GM19463 (cell line): Measurements from ENCODE around the gene TLE3.

Experiments used
- ATAC-seq: cut with Tn5 transposase; IDR thresholded peaks from one replicate; pipeline ENCODE4 v1.9.1; 2021; ENCODE audit warnings: mild to moderate bottlenecking, moderate library complexity; ENCODE audit not compliant: unreplicated experiment

Gene TLE3

GRCh38 chr15:70034596-70034995 is 63.1 kb downstream of the TLE3 start:
- ATAC-seq, result no peak

- ATAC-seq, result no peak
These were observed 63.6 kb downstream of the TLE3 start for GRCh38 chr15:70034141-70034540.

GRCh38 chr15:70033529-70034140 is 64.1 kb downstream of the TLE3 start:
- ATAC-seq, result no peak

GRCh38 chr15:70033109-70033508 is 64.6 kb downstream of the TLE3 start:
- ATAC-seq, result no peak

GRCh38 chr15:70032509-70032908 is 65.2 kb downstream of the TLE3 start:
- no peak for ATAC-seq

- no peak for ATAC-seq
These were observed 66.0 kb downstream of the TLE3 start for GRCh38 chr15:70031713-70032112.

GRCh38 chr15:70031261-70031660 is 66.5 kb downstream of the TLE3 start:
- ATAC-seq, result no peak

- no peak for ATAC-seq
These were observed 66.9 kb downstream of the TLE3 start for GRCh38 chr15:70030851-70031250.

GRCh38 chr15:70029297-70029701 is 68.4 kb downstream of the TLE3 start:
- ATAC-seq, result no peak

- ATAC-seq, result no peak
These were observed 70.2 kb downstream of the TLE3 start for GRCh38 chr15:70027518-70027917.

GRCh38 chr15:70026991-70027390 is 70.7 kb downstream of the TLE3 start:
- no peak for ATAC-seq

- ATAC-seq, result no peak
These were observed 72.1 kb downstream of the TLE3 start for GRCh38 chr15:70025413-70026296.

- no peak for ATAC-seq
These were observed 73.2 kb downstream of the TLE3 start for GRCh38 chr15:70024521-70024920.

- ATAC-seq, result no peak
These were observed 73.8 kb downstream of the TLE3 start for GRCh38 chr15:70023769-70024491.

- peak; percentile 75 for ATAC-seq
These were observed 74.5 kb downstream of the TLE3 start for GRCh38 chr15:70023064-70023768.

GRCh38 chr15:70020229-70020628 is 77.5 kb downstream of the TLE3 start:
- ATAC-seq, result no peak

GRCh38 chr15:70018646-70019600 is 78.8 kb downstream of the TLE3 start:
- ATAC-seq, result no peak

- no peak for ATAC-seq
These were observed 79.9 kb downstream of the TLE3 start for GRCh38 chr15:70017801-70018200.

- ATAC-seq, result no peak
These were observed 80.7 kb downstream of the TLE3 start for GRCh38 chr15:70017025-70017424.

GRCh38 chr15:70016511-70016994 is 81.2 kb downstream of the TLE3 start:
- no peak for ATAC-seq
